Central memory CD4-positive, alpha-beta T cell (primary cell): Measurements from ENCODE around the gene ERBB2.
A peak's percentile ranks its signal among the peaks of the same experiment; 100 is the strongest.

Source experiments
- DNase-seq: peaks from one replicate; pipeline ENCODE4 v3.0.0; 2022

ERBB2 gene

GRCh38 chr17:39666231-39666600 lies 33.6 kb upstream of the ERBB2 start:
- no peak for DNase-seq

GRCh38 chr17:39666601-39667261 lies 33.1 kb upstream of the ERBB2 start:
- DNase-seq, result no peak

- DNase-seq, result no peak
Observed at GRCh38 chr17:39667262-39667944, 32.5 kb upstream of the ERBB2 start.

DNA sequence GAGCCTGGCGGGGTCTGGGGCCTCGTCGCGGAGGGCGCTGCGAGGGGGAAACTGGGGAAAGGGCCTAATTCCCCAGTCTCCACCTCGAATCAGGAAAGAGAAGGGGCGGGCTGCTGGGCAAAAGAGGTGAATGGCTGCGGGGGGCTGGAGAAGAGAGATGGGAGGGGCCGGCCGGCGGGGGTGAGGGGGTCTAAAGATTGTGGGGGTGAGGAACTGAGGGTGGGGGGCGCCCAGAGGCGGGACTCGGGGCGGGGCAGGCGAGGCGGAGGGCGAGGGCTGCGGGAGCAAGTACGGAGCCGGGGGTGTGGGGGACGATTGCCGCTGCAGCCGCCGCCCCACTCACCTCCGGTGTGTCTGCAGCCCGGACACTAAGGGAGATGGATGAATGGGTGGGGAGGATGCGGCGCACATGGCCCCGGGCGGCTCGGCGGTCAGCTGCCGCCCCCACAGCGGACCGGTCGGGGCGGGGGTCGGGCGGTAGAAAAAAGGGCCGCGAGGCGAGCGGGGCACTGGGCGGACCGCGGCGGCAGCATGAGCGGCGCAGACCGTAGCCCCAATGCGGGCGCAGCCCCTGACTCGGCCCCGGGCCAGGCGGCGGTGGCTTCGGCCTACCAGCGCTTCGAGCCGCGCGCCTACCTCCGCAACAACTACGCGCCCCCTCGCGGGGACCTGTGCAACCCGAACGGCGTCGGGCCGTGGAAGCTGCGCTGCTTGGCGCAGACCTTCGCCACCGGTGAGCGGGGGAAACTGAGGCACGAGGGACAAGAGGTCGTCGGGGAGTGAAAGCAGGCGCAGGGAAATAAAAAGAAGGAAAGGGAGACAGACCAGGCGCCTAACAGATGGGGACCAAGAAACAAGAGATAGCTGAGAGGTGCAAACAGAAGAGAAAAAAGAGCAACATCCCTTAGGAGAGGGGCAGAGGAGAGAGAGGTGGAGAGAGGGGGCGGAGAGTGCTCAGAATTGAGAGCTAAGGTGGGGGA lies 31.6 kb upstream of the ERBB2 start, which contains the start of gene PNMT:
Gene PNMT, plus strand, starts transcription at position 509 of the 980 bp plus-strand sequence. Its CDS starts 23 bp downstream, at position 532.
- DNase-seq, result peak; percentile 54

- no peak for DNase-seq
Observed at GRCh38 chr17:39669897-39670735, 29.7 kb upstream of the ERBB2 start.

- DNase-seq, result no peak
Observed at GRCh38 chr17:39670746-39671145, 29.1 kb upstream of the ERBB2 start.

DNA sequence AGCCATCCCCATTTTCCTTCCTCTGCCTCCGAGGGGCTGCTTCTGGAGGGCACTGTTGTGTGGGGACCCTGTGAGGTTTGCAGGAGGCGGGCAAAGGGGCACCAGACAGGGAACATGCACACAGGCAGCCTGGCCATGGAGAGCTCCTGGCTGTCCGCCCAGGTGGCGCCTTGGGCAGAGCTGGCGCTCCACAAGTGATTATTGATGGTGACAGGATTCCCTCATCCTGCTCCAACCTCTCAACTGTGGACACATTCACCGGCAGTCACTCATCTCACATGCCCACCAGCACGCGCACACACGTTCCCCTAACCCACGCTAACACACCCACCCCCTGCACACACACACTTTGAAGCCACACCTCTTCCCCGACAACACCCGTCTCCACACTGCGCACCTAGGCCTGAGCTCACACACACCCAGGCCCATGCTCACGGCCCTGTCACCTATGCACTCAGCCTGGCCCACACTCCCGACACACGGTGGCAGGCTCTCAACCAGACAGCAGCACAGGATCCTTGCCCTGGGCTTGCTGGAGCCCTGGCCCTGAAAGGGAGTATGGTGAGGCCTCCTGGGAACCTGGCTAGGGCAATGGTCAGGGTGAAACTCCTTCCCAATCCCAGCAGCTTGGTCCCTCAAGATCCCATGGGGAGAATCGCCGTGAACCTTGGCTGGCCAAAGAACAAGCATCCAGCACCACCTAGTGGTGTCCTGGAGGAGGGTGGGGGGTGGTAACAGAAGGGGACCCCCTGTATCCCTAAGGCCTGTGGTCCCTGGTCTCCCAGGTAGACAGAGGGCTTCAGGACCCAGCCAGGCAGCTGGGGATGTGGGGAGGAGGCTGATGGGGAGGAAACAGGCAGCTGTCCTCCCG lies 28.0 kb upstream of the ERBB2 start:
- DNase-seq, result no peak

GRCh38 chr17:39672522-39673334 lies 27.1 kb upstream of the ERBB2 start:
- DNase-seq, result no peak

DNA sequence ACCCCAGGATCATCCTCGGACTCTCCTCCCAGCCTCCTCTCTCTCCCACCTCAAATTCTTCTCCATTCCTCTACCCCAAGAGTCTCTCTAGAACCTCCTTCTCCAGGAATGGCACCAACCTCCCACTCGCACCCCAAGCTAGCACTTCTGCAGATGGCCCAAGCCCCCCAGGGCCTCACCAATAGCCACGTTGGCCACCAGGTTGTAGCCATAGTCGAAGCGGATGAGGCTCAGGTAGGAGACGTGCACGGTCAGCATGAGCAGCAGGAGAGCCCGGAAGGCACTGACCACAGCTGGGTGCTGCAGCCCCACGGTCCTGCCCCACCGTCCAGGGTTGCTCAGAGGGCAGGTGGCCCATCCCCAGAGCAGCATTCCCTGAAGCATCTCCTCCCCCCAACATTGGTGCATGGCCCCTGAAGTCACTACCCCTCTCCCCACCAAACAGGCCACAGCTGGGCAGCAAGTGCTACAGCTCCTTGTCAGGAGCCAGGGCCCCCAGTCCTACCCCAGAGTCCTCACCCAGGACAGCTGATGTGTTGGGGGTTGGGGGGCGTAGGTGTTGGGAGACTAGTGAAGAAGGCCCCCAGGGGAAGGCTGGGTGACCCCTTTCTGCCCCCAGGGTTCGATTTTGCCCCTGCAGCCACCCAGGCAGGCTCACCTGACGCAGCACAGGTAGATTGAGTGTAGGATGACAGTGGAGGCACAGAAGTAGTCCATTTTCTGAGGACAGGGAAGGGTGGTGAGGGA lies 26.4 kb upstream of the ERBB2 start:
- DNase-seq, result no peak

- DNase-seq, result no peak
Observed at GRCh38 chr17:39674179-39674578, 25.7 kb upstream of the ERBB2 start.

GRCh38 chr17:39674702-39675389 lies 25.0 kb upstream of the ERBB2 start:
- DNase-seq, result no peak

DNA sequence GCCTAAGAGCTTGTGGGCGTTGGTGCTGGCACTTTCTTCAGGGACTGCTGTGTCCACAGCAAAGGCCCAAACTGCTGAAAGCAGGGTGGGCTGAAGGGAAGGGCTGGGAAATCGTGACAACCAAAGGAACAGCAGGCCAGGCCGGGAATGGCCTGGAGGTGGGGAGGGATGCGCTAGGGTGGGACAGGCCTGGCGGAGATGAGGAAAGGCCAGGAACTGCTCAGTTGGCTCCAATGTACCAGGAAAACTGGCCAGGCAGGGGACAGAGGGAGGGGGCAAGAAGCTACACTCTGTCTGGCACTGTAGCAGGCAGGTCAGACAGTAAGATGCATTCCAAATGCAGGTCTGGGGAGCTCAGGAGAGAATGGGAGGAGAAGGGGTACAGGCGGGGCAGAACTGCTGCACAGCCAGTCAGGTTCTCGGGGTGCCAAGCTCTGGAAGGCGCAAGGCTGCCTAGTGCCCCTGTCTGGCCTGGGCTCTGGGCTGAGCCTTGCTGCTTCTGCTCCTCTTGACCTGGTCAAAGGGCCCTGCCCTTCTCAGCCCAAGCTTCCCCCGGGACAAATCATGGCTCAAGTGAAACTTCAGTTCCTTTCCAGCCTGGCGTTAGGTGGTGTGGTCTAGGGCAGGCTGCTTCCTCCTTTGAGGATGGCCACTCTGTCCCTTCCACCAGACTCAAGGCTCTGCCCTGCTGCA lies 24.3 kb upstream of the ERBB2 start:
- no peak for DNase-seq

DNA sequence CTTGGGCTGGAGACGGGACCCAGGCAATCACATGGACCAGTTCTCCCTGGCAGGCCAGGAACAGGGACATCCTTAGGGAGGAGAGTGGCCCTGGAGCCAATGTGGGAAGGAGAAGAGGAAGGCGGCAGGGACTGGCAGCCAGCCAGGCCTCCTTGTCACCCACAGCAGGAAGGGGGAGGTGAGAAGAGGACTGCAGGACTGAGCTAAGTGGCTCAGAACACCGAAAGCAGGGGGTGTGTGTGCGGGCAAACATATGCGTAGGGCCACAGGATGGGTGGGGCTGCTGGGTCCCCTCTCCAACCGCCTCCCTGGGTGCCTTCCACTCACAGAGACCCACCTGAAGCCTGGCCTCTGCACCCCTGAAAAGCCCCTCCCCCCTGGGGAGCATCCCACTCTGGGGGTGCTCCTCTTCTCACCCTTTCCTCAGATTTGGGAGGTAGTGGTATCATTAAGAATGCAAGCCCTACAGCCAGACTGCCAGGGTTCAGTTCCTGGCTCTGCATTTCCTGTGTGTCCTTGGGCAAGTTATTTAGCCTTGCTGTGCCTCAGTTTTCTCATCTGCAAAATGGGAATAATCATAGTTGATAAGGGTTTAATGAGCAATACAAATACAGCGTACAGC lies 23.6 kb upstream of the ERBB2 start:
- DNase-seq, result peak; percentile 59

- DNase-seq, result no peak
Observed at GRCh38 chr17:39677072-39677471, 22.8 kb upstream of the ERBB2 start.

DNA sequence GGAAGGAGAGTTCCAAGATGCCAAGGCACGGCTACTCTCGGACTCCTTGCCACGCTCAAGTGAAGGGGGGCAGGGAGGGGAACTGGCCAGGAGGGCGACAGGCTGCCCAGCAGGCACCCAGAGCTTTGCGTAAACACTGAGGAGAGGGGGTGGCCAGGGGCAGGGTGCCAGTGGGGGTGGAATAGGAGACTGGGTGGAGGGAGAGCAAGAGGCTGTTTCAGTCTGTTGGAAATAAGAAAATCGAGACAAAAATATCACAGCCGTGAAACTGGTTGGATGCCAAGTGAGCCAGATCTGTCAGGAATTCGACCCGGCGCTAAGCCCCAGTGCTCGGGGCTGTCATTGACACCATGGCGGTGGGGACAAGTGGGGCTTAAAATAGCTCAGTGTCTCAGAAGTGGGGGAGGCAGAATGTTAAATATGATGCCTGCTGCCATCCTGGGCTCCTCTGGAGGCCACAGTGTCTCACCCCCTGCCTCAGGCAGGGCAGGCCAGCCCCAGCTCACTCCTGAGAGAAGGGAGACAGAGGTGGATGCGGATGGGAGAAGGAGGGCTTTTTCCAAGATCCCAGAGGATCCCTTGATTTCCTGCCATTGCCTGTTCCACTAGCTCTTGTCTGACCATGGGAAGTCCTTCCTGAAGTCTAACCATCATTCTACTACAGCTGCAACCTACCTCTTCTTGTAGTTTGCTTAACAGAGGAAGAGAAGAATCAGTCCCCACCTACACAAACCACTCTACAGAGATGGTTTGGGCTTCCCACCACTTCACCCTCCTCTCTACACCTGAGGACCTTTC lies 22.1 kb upstream of the ERBB2 start:
- DNase-seq, result no peak

GRCh38 chr17:39678340-39679116 lies 21.3 kb upstream of the ERBB2 start:
- DNase-seq, result no peak
